ENCODE measurements around the gene EVX2. TPM values are rescaled to one million over a fixed set of nuclear protein-coding genes. Genes with fewer than 3 reads are reported as not detected.

The EVX2 gene
- total and polyA plus RNA-seq, 2 donors (not counting 1 experiment from before 2014, with no cell fraction given) = not detected

GRCh38 chr2:176130147-176130956 lies 46.6 kb upstream of the EVX2 start:
- Histone ChIP-seq H3K36me3 (replicated peaks in 1 of 2; ENCODE audit: control extremely low read depth in 1 of 2, control insufficient read depth in 1 of 2, extremely low read depth in 1 of 2, insufficient read depth in 2 of 2, low read length in 1 of 2) (no peaks in the 10 kb centered on the region), H3K4me1 (ENCODE audit: control insufficient read depth in 2 of 2, insufficient read depth in 2 of 2, low read length in 2 of 2) (peaks cover 26 to 38% of the 10 kb centered on the region in 2 donors), H2AFZ (ENCODE audit: insufficient read depth, low read depth, low read length, poor library complexity, severe bottlenecking) (peak overlapping the region; percentile 23), H3K4me2 (replicated peaks; ENCODE audit: low read depth, low read length, poor library complexity, severe bottlenecking) (peak overlapping the region; percentile 71), H3K4me3 (ENCODE audit: control extremely low read depth in 1 of 5, extremely low read depth in 1 of 5, insufficient read depth in 1 of 5, low read depth in 2 of 5, low read length in 4 of 5) (peak overlapping the region in 2 of 5 experiments; percentile 21 to 29), H3K9ac (ENCODE audit: low read length) (peak overlapping the region; percentile 30), H3K9me3 (ENCODE audit: control extremely low read depth in 1 of 3, control insufficient read depth in 2 of 3, insufficient read depth in 1 of 3, low read length in 2 of 3) (peaks cover 0 to 17% (median 0%) of the 10 kb centered on the region in 3 donors), H3K79me2 (ENCODE audit: control insufficient read depth, insufficient read depth, low read length) (no peaks in the 10 kb centered on the region), H3K27ac (ENCODE audit: low read length in 2 of 2) (no peak overlapping the region), H3K27me3 (replicated peaks in 1 of 4; ENCODE audit: control extremely low read depth in 1 of 4, control insufficient read depth in 3 of 4, insufficient read depth in 4 of 4, low read length in 3 of 4) (peaks cover 0 to 84% (median 73%) of the 10 kb centered on the region in 4 experiments), H4K20me1 (ENCODE audit: control insufficient read depth, insufficient read depth, low read length, poor library complexity, severe bottlenecking) (no peaks in the 10 kb centered on the region)
- peak overlapping the region; percentile 63 for H3K4me3 Mint-ChIP-seq
- DNase-seq (peak; percentile 56), ATAC-seq (ENCODE audit: low read depth) (peak; percentile 17)
- H3K27me3 Mint-ChIP-seq = peaks cover 77% of the 10 kb centered on the region
- no peaks in the 10 kb centered on the region for H3K9me3 Mint-ChIP-seq (ENCODE audit: insufficient read depth)
- CTCF ChIA-PET = interaction anchor here (0.8 to 3.3 kb wide), 11 partner anchors 9 to 522 kb away, joined by 3 to 12 read pairs (median 5); partner anchors contain the start of gene HOXD1
- 9% methylated on average over 97 of the region's 100 CpGs for WGBS (ENCODE audit: insufficient coverage)
- POLR2A ChIA-PET = no interaction called here
- intact Hi-C loops (cut with micrococcal nuclease) = loop anchor here (5.0 kb wide), 1 partner anchor 53 kb away; no protein-coding TSS in a partner anchor
- TF ChIP-seq EZH2 (IDR thresholded peaks at IDR 0.05; ENCODE audit: borderline replicate concordance, insufficient read depth, low read depth, low read length, poor library complexity, severe bottlenecking) (peak; percentile 20), CTCF (IDR thresholded peaks at IDR 0.05) (no peak)
- no peak overlapping the region for H3K27ac Mint-ChIP-seq
- H3K4me1 Mint-ChIP-seq = peaks cover 26% of the 10 kb centered on the region

GRCh38 chr2:176129813-176130146 lies 46.0 kb upstream of the EVX2 start:
- H3K4me2 ChIP-seq (replicated peaks; ENCODE audit: low read depth, low read length, poor library complexity, severe bottlenecking) = peak overlapping the region; percentile 71
- intact Hi-C loops (cut with micrococcal nuclease) = loop anchor here (5.0 kb wide), 2 partner anchors 52 to 1033 kb away; no protein-coding TSS in a partner anchor
- peaks cover 26% of the 10 kb centered on the region for H3K4me1 Mint-ChIP-seq
- no peak overlapping the region for H3K27ac Mint-ChIP-seq
- peaks cover 75% of the 10 kb centered on the region for H3K27me3 Mint-ChIP-seq
- no peaks in the 10 kb centered on the region for H3K36me3 ChIP-seq (replicated peaks in 1 of 2; ENCODE audit: control extremely low read depth in 1 of 2, control insufficient read depth in 1 of 2, extremely low read depth in 1 of 2, insufficient read depth in 2 of 2, low read length in 1 of 2)
- peaks cover 0 to 21% (median 0%) of the 10 kb centered on the region in 3 donors for H3K9me3 ChIP-seq (ENCODE audit: control extremely low read depth in 1 of 3, control insufficient read depth in 2 of 3, insufficient read depth in 1 of 3, low read length in 2 of 3)
- WGBS (ENCODE audit: insufficient coverage) = 6% methylated on average over 36 of the region's 43 CpGs
- H3K4me3 Mint-ChIP-seq = peak overlapping the region; percentile 23
- no peaks in the 10 kb centered on the region for H3K9me3 Mint-ChIP-seq (ENCODE audit: insufficient read depth)
- H3K27me3 ChIP-seq (replicated peaks in 1 of 4; ENCODE audit: control extremely low read depth in 1 of 4, control insufficient read depth in 3 of 4, insufficient read depth in 4 of 4, low read length in 3 of 4) = peaks cover 0 to 84% (median 72%) of the 10 kb centered on the region in 4 experiments
- H3K4me3 ChIP-seq (ENCODE audit: control extremely low read depth in 1 of 5, extremely low read depth in 1 of 5, insufficient read depth in 1 of 5, low read depth in 2 of 5, low read length in 4 of 5) = no peak overlapping the region
- ATAC-seq (ENCODE audit: low read depth) (no peak), DNase-seq (no peak)
- peak overlapping the region; percentile 24 for H2AFZ ChIP-seq (ENCODE audit: insufficient read depth, low read depth, low read length, poor library complexity, severe bottlenecking)
- POLR2A ChIA-PET = no interaction called here
- H3K9ac ChIP-seq (ENCODE audit: low read length) = no peak overlapping the region
- H3K79me2 ChIP-seq (ENCODE audit: control insufficient read depth, insufficient read depth, low read length) = no peaks in the 10 kb centered on the region
- peaks cover 26 to 38% of the 10 kb centered on the region in 2 donors for H3K4me1 ChIP-seq (ENCODE audit: control insufficient read depth in 2 of 2, insufficient read depth in 2 of 2, low read length in 2 of 2)
- CTCF ChIA-PET = interaction anchor here (1.0 to 1.6 kb wide), 4 partner anchors 32 to 522 kb away, joined by 3 to 4 read pairs (median 4); no protein-coding TSS in a partner anchor
- H3K27ac ChIP-seq (ENCODE audit: low read length in 2 of 2) = no peak overlapping the region
- H4K20me1 ChIP-seq (ENCODE audit: control insufficient read depth, insufficient read depth, low read length, poor library complexity, severe bottlenecking) = no peaks in the 10 kb centered on the region
- TF ChIP-seq CTCF (IDR thresholded peaks at IDR 0.05) = no peak
- no peak for TF ChIP-seq EZH2 (IDR thresholded peaks at IDR 0.05; ENCODE audit: borderline replicate concordance, insufficient read depth, low read depth, low read length, poor library complexity, severe bottlenecking)
